NCI-H446 treated with DMSO at 0.1 percent for 48 hours (cell line): ENCODE results near the gene KLHL26.
"Not testable (repeated sequence)": the region's sequence is repeated elsewhere in the genome, so short reads cannot be mapped to it uniquely, and the experiment has no call there.

Experiments used
- DNase-seq: peaks from one replicate; lab custom pipeline; 2025; lab: John Stamatoyannopoulos, UW

The KLHL26 gene, protein sequence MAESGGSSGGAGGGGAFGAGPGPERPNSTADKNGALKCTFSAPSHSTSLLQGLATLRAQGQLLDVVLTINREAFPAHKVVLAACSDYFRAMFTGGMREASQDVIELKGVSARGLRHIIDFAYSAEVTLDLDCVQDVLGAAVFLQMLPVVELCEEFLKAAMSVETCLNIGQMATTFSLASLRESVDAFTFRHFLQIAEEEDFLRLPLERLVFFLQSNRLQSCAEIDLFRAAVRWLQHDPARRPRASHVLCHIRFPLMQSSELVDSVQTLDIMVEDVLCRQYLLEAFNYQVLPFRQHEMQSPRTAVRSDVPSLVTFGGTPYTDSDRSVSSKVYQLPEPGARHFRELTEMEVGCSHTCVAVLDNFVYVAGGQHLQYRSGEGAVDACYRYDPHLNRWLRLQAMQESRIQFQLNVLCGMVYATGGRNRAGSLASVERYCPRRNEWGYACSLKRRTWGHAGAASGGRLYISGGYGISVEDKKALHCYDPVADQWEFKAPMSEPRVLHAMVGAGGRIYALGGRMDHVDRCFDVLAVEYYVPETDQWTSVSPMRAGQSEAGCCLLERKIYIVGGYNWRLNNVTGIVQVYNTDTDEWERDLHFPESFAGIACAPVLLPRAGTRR

GRCh38 chr19:18636969-18637629 lies at the start of gene KLHL26:
TSS of gene KLHL26 (plus strand) at chr19:18637028. CDS start at chr19:18637055, 27 bp downstream.
- DNase-seq: no peak

DNA sequence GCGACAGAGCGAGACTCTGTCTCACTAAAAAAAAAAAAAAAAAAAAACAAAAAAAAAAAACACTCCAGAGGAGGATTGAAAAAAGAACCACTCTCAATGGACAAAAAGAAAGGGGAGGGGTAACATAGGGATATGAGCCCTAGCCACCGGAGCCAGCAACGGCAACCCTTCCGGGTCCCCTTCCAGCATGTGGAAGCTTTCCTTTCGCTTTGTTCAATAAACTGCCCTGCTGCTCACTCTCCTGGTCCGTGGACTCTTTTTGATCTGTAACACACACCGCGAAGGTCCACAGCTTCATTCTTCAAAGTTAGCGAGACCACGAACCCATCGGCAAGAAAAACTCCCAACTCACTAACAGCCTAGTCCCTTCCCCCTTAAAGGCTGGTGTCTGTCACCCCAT lies 49.3 kb upstream of the KLHL26 start:
- no peak for DNase-seq

- DNase-seq: no peak
These were observed 48.7 kb upstream of the KLHL26 start for GRCh38 chr19:18587962-18588610.

DNA sequence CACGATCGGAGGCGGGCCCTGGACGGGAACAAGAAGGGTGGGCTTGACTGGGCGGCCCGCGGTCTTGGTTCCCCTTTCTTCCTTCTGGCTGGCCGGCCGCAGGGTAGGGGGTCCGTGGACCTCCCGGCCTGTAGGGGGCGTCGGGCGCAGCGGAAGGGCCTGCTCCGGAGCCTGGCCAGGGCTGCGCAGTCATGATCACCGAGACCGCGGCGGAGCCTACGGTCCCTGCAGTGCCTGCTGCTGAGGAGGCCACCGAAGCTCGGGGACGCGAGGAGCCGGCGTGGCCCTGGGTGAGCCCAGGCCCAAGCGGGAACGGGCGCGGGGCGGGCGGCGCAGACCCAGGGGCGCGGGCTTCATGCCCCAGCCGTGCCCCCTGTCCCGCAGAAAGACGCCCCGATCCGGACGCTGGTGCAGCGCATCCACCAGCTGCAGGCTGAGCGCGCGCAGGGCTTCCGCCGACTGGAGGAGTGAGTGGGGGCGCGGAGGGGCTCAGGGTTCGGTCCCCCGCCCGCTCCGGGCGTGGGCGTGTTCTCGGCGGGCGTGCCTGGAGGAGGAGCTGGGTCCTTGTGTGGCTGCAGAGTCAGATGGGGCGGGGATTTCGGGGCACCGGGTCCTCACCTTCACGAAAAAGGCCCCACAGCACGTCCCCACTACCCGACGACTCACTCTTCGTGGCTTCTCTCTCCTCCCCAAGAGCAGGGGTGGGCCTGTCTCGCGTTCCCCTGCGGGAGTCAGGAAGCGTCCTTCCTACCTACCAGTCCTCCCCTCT lies 48.0 kb upstream of the KLHL26 start, which contains the start of gene REX1BD:
REX1BD (plus strand) TSS at position 188 of the 769 bp plus-strand sequence; CDS start at position 192, 4 bp downstream.
- peak; percentile 61 for DNase-seq

GRCh38 chr19:18589380-18590272 lies 47.2 kb upstream of the KLHL26 start:
- peak; percentile 70 for DNase-seq

DNA sequence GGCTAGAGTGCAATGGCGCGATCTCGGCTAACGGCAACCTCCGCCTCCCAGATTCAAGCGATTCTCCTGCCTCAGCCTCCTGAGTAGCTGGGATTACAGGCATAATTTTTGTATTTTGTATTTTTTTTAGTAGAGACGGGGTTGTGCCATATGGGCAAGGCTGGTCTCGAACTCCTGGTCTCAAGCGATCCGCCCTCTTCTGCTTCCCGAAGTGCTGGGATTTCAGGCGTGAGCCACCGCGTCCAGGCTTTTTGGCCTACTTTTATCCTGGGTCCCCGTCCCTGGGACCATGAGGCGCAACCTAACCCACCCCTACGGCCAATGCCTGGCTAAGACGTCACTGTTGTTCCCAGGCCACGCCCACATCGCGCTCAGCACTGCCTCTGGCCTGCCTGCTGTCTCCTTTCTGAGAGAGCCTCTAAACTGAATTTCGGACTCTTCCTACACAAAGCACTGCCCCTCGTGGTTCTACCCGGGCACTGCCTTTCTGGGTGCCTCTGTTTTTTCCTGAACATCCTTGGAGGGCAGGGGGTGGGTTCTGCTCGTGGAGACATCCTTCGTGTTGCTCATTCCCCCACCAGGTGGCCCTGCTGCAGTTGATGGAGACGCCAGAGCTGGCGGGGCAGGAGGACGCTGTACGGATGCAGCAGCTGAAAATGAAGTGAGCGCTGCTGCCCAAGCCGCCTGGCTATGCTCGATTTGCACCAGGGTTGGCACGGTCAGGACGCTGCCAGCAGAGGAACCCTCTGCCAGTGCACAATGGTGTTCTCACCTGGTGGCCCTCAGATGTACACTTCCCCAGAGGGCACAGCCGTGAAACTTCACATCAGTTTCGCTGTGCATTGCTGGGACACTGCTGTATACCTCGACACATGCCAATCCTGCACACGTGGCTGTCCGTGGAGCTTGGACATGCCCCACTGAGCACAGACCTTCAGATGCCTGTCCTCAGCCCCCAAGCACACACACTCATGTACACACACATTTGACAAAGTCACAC lies 46.3 kb upstream of the KLHL26 start:
- DNase-seq: peak; percentile 51

GRCh38 chr19:18591735-18592385 lies 45.0 kb upstream of the KLHL26 start:
- DNase-seq: no peak

- DNase-seq: not testable (repeated sequence)
These were observed 44.1 kb upstream of the KLHL26 start for GRCh38 chr19:18592732-18593131.

GRCh38 chr19:18593367-18594095 lies 43.3 kb upstream of the KLHL26 start:
- DNase-seq: no peak

DNA sequence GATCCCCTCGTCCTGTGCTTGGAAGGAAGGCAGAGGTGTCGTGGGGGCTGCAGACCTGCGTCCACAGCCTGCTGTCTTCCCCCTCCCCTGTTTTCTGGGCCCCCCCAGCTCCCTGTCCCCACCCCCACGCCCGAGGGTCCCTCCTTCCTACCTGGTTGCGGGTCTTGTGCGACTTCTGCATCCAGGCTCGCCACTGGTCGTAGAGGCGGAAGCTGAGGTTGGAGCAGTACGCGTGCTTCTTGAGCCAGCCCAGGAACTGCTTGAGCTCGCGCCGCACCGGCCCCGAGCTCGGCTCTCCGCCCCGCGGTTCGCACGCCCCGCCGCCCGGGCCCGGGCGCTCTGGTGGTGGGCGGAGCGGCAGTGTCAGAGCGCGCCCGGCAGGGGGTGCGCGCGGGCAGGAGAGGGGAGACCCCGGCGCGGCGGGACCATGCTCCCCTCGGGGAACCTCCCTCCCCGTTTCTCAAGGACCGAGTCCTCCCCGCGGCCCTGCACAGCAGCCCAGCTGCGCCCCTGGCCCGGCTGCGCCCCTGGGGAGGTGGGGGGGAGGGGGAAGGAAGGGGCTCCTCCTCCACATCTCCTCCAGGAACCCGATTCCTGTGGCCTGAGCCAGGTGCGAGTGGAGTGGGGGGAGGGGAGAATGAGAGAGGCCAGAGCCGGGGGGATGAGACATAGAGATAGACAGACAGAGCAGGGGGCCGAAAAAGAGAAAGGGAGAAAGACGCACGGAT lies 42.6 kb upstream of the KLHL26 start:
- DNase-seq: no peak

- no peak for DNase-seq
These were observed 41.9 kb upstream of the KLHL26 start for GRCh38 chr19:18594824-18595373.

DNA sequence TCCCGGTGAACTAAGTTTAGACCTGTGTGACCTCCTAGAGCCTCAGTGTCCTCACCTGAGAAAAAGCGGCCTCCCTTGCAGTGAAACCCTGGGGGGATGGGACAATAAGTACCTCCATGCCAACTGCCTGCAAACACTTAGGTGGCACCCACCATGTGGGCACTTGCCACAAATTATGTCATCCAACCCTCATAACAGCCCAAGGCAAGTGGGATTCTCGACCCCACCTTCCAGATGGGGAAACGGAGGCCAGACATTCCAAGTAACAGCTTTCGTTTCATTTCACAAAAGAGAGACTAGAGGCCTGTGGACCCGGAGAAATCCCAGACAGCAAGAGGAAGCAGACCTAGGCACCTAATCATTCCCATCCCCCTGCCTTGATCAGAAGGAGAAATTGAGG lies 41.4 kb upstream of the KLHL26 start:
- no peak for DNase-seq

GRCh38 chr19:18596752-18597157 lies 40.1 kb upstream of the KLHL26 start:
- no peak for DNase-seq

- DNase-seq: no peak
These were observed 38.8 kb upstream of the KLHL26 start for GRCh38 chr19:18597809-18598660.

DNA sequence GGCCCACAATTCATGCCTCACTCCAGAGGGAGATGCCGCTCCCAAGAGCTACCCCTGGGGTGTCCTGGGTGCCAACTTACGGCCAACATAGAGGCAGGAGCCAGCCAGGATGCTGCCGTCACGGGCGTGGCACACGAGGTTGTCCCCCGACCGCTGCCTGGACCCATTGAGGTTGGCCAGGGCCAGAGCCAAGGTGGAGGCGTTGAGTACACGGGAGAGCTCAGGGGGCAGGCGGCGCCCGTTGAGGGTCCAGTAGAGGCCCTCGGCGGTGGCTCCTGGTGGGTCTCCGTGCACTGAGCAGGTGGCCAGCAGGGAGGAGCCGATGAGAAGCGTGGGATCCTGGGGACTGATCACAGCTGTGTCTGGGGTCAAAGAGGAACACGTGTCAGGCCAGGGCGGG lies 37.3 kb upstream of the KLHL26 start:
- no peak for DNase-seq
